T1000 (cell line): ENCODE results near the gene CD1C.
"Not testable (repeated sequence)": the region's sequence is repeated elsewhere in the genome, so short reads cannot be mapped to it uniquely, and the experiment has no call there.

Source experiments
- DNase-seq: peaks from one replicate; lab custom pipeline; 2025; ENCODE audit warnings: mixed read lengths; lab: John Stamatoyannopoulos, UW

CD1C gene

DNA sequence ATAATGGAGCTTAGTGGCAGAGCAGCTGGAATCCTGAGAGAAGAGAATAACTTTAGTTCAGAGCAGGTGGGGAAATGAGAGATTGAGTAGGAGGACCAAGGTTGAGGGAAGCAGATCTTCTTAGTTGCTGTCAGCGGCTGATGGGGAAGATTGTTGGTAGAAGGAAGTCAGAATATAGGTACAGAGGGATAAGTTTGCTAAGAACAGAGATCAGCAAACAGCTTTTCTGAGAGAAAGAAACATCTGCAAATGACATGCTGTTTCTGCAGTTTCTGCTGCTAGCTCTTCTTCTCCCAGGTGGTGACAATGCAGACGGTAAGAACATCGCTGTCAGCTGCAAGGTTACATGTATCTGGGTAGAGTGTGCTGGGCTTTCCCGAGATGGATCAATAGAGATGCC lies at the start of gene CD1C:
TSS of gene CD1C (plus strand) at position 113 of the 400 bp plus-strand sequence. CDS start at position 255, 142 bp downstream.
- DNase-seq, result no peak

DNA sequence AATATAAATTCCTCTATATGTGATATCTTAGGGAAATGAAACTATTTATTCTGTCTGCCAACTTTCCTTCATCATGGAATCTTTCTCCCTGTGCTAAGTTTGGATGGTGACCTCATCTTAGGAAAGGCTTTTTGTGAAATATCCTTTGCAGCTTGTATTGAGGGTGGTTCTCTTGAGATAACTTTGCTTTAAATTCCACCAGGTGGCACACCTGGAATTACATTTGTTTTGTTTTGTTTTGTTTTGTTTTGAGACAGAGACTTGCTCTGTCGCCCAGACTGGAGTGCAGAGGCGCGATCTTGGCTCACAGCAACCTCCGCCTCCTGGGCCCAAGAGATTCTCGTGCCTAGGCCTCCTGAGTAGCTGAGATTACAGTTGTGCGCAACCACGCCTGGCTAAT lies 43.1 kb upstream of the CD1C start:
- no peak for DNase-seq

DNA sequence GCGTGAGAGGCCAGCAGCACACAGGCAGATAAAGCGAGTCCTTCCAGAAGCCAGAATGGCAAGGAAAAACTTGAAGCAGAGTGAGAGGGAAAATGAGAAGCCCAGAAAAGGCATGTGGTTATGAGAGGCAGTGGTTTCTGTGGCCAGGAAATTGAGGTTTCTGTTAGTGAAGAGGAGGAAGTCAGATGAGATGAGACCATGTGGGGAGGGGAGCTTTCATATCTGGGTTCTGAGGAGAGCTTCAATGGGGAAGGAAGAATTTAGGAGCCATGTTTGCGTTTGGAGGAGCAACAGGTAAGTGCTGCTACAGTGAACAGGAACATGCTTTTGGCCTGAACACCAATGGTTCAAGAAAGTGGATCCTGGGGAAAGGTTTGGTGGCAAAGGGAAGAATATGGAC lies 41.6 kb upstream of the CD1C start:
- DNase-seq, result no peak

DNA sequence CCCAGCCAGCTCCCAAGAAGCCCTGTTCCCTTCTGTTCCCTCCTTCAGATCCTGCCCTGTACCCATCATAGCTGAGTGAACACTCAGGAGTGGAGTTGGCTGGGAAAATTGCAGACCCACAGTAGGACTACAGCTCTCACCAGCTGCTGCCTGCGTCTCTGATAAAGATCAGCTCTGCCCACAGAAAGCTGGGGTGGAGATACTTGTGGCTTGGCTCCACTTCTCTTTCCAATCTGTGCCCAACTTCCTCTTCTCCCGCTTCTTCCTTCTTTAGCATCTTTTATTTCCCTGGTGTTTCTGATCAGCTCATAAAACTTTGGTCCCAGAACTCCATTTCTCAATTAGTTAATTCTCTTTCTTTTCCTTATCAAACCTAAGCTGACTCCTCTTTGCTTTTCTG lies 41.0 kb upstream of the CD1C start:
- no peak for DNase-seq

DNA sequence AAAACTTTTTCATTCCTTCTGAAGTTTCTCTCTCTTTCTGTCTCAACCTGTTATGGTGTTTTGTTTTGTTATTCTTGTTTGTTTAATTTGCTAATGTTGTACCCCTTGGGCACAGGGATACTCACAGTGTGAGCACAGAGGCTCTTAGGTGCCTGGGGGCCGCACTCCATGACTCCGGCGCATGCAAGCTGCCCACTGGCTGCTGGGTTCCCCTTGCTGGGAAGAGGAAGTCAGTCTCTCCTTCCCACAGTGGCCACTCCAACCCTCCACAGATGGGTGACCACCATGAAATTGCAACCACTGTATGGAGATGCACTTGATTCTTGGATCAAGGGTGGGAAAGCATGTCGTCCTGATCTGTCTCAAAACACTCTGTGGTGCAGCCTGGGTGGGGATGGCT lies 40.1 kb upstream of the CD1C start:
- DNase-seq, result no peak

DNA sequence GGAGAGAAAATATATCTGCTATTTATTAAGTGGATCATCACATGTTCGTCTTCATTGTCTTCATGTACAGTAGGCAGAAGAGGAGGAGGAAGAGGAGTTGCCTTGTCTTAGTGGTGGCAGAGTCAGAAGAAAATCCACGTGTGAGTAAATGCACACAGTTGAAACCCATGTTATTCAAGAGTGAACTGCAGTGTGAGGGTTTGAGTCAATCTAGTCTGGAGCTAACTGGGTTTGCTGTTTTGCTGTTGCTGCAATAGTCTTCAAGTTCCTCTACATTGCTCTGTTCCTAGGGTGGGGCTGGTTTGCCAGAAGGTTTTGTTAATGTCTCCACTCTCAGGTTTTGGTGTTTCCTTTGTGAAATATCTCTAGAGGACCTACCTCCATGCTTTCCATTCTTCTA lies 38.6 kb upstream of the CD1C start:
- DNase-seq, result no peak

DNA sequence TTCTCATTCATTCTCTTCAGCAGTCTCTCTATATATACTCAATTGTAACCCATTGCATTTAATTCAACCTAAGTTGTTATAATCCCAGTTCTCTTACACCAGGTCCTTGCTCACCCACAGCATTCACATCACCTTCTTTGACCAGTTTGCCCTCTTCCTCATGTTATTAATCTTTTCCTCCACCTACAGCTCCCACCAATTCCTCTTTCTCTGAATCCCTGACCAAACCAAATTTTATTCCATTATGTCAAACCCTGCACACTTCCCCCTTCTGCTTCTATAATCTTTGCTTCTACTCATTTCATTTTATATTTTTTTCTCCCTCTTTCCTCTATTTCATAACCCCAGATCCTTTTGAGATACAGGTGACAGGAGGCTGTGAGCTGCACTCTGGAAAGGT lies 34.1 kb upstream of the CD1C start:
- no peak for DNase-seq

DNA sequence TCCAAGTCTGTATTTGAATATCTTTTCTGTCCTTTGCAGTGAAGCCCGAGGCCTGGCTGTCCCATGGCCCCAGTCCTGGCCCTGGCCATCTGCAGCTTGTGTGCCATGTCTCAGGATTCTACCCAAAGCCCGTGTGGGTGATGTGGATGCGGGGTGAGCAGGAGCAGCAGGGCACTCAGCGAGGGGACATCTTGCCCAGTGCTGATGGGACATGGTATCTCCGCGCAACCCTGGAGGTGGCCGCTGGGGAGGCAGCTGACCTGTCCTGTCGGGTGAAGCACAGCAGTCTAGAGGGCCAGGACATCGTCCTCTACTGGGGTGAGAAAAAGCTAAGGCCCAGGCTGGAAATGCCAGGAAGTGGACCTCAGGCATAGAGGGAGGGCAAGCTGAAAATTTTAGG lies 33.0 kb upstream of the CD1C start:
- DNase-seq, result not testable (repeated sequence)

DNA sequence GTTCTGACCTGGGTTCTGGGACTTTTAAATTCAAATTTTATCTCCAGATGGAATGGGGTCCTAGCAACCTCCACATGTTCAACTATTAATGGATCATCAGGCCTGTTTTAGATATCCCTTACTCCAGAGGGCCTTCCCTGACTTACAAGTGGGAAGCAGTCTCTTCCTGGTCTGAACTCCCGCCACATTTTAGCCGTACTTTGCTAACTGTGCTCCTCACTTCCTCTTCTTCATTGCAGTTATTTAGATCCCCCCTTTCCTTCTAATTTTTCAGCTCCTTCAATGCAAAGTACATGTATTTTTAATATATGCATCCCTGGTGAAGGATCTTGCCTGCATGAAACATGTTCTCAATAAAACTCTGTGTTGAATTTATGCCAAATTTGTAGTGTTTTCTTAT lies 31.8 kb upstream of the CD1C start:
- DNase-seq, result no peak

DNA sequence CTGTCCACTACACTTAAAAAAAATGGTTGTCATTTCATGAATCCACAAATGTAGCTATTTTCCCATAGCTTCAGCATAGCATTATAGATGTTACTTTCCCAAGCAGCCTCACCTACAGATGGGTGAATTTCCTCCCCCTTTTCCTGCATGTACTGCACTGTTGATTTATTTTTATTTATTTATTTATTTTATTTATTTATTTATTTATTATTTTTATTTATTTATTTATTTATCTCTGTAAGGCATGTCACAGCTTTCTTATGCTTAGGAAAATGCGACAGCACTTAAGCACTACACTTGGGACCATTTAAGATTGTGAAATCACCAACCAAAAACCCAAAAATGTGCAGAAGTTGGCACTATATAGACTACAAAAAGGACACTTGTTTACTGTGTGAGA lies 30.6 kb upstream of the CD1C start:
- DNase-seq, result no peak

DNA sequence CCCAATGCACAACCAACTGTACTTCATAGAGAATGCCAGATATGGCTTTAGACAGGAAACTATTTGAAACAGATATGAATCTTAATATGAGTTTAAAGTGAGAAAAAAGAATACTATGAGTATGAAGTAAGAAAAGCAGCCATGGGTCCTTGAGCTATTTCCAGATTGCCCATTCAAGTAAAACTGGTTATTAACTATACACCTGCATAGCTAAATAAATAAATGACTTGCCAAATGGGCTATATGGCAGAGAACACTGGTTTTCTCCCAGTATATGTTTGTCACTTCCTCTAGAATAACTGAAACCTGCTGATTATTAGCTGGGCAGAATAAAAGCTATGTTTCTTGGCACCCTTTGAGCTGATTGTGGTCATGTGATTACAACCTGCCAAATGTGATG lies 17.0 kb upstream of the CD1C start:
- no peak for DNase-seq

DNA sequence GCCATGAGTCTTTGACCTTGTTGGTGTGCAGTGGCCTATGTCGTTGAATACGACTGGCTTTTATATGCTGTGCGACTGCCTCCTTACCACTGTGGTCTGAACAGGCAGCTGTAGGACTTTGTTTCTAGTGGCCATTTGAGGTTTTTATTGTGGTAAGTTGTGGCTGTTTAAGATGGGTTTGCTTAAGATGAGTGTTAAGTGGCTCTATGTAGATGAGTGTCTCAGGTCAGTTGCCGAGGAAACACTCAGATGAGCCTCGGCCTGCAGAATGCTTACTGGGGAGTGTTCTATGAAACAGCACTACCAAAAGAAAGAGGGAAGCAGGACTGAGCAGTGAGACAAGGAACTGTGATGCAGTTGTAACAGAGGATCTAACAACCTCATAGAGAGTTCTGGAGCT lies 14.9 kb upstream of the CD1C start:
- DNase-seq, result no peak

DNA sequence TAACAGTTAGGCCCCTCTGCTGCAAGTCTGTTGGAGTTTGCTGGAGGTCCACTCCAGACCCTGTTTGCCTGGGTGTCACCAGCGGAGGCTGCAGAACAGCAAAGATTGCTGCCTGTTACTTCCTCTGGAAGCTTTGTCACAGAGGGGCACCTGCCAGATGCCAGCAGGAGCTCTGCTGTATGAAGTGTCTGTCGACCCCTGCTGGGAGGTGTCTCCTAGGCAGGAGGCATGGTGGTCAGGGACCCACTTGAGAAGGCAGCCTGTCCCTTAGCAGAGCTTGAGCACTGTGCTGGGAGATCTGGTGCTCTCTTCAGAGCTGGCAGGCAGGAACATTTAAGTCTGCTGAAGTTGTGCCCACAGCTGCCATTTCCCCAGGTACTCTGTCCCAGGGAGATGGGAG lies 7.3 kb upstream of the CD1C start:
- DNase-seq, result not testable (repeated sequence)

DNA sequence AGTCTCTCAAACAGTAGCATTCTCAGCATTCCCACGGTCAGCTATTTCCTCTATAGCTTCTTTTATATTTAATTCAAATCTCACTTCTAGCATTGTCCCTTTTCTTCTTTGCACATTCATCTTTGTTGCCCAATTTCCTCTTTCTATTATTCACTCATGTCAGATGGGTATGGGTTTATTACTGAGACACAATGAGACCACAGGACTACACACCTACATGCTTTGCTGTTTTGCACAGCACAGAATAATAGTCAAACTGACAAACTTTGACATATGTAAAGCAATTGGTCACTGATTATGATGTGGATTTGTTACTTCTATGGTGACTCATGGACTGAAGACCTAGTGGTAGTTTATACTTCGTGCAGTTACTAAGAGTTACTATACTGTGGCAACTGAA lies 5.8 kb upstream of the CD1C start:
- DNase-seq, result no peak

DNA sequence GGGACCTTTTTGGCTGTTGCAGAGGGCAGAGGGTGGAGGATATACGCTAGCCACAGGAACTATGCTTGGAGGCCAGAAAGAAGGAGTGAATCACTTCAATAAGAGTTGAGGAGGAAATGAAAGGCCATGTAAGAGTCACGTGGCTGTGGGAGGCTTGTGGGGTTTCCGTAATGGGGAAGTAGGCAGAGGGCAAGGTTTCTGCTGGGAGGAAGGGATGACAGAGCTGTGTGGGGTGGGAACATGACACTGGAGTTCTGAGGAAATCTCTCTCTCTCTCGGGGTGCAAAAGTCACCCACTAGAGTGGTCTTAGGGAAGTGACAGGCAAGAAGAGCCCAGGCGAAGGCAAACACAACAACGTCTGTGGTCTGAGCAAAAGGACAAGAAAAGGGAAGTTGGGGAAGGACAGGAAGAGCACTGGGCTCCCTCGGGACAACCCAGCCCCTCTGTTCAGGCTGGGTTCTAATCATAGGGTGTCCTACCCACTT lies 3.9 kb upstream of the CD1C start:
- no peak for DNase-seq

DNA sequence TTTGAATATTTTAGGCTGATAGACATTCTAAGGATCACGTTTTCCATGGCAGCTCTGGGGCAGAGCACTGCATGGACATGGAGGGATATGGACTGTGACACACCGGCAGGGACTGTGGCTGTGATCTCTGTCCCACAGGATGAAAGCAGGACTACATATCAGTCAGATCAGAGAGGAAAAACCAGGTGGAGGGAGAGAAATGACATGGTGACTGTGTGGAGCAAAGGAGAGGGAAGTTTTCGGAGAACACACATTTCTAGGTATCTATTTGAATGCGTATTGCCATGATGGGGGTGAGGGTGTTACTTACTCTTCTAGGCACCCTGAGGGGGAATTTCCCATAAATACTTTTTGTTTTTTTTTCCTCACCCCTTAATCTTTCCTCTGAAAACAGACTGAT lies 3.2 kb upstream of the CD1C start:
- DNase-seq, result no peak

DNA sequence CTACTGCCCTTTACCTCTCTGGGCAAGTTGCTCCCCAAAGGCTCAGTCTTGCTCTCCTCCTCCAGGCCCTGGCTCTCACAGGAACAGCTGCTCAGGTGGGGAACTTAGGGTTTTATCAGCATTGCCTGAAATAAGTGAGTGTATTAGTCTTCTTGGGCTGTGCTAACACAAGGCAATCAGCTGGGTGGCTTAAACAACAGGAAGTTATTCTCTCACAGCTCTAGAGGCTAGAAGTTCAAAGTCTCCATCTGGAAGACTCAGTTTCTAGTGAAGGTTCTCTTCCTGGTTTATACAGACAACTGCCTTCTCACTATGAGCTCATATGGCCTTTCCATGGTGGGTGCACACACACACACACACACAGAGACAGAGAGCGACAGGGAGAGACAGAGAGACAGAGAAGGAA lies 2.8 kb upstream of the CD1C start:
- DNase-seq, result no peak

DNA sequence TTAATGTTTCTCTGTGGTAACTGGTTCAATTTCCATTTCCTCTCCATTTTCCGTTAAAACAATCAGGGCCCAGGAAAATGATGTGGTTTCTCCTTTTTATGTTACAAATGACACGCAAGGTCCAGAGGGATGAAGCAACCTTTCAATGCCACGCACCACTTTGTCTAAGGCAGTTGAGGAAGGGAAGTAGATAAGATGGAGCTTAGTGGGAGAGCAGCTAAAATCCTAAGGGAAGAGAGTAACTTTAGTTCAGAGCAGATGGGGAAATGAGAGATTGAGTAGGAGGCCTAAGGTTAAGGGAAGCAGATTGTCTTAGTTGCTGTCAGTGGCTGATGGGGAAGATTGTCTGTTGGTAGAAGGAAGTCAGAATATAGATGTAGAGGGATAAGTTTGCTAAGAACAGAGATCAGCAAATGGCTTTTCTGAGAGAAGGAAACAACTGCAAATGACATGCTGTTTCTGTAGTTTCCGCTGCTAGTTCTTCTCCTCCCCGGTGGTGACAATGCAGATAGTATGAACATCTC lies 660 bp downstream of the CD1C start:
- DNase-seq, result no peak

DNA sequence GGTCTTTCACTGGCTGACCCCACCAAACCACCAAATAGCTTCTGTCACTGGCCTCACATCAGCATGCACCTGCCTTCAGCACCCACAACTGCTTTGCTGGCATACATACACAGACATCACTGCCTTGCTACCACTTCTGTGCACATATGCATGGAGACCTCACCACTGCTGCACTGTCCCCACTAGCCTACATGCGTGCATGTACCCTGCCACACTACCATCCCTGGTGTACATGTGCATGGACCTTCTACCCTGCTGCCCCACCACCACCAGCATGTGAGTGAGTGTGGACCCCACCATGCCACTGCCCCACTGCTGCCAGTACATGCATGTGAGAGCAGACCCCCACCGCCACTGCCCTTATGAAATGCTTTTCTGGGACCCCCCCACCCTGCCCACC lies 6.1 kb downstream of the CD1C start:
- DNase-seq, result no peak

DNA sequence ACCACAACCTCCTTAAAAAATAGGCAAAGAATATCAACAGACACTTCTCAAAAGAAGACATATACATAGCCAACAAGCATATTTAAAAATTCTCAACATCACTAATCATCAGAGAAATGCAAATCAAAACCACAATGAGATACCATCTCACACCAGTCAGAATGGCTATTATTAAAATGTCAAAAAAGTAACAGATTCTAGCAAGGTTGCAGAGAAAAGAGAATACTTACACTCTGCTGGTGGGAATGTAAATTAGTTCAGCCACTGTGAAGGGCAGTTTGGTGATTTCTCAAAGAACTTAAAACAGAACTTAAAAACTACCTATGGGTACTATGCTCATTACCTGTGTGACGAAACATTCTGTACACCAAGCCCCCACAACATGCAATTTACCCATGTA lies 20.9 kb downstream of the CD1C start:
- DNase-seq, result no peak

DNA sequence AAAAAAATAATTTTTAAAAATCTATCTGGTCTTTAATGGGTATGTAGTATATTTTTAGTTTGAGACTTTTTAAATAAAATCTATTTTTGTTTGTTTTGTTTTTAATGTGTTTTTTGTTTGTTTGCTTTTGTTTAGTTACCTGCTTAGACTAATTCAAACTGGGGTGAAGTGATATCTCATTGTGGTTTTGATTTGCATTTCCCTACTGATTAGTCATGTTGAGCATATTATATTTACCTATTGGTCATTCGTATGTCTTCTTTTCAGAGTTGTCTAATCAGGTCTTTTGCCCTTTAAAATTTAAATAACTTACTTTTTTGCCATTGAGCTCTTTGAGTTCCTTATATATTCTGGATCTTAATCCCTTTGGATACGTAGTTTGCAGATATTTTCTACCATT lies 21.3 kb downstream of the CD1C start:
- no peak for DNase-seq

DNA sequence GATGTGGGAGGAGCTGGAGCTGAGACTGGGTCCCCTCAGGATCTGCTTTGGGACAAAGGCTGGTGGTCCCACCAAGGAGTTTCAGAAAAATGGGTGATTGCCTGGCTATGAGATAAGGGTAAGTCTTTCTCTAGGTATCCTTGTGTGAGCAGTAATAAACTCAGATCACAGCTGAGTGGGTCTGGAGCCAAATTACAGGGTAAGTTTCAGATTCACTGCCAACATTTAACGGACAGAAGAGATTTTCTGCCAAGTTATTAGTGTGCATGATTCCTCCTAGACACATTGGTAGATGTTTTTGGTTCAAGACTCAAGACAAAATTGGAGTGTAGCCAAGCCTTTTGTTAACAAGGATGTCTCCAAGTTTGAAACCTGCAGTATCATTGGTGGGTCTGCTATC lies 34.1 kb downstream of the CD1C start:
- DNase-seq, result no peak

DNA sequence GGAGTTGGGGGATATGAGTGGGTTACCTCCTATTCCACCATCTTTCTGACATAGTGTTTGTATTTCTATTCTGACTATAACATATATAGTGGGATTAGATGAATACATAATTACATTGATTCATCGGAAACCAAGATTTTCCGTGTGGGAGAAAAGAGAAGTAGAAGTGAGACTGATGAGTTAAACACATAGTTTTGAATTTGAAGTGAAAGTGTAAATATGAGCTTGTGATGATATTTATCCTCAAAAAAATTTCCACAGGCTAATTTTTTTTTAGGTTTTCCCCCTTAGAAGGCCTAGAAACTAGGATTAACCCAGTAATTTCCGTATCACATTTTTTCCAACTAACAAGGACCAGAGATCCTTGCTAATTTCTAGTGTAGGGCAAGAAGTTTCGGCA lies 34.7 kb downstream of the CD1C start:
- DNase-seq, result no peak

DNA sequence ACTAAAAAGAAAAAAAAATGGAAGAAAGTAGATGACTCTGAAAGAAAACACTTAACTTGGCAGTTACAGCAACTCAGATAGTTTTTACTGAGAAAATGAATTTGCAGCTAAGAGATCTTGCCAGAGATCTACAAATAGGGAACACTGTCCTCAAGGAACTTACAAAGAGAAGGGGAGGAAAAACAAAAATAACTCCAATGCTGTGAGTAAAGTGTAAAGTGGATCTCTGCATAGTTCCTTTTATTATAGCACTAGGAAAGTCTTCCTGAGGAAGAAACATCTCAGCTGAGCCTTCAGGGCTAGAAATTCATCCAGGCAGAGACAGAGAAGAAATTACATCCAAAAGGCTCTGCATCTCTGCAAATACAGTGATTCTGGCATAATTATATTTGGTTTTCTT lies 37.8 kb downstream of the CD1C start:
- no peak for DNase-seq

DNA sequence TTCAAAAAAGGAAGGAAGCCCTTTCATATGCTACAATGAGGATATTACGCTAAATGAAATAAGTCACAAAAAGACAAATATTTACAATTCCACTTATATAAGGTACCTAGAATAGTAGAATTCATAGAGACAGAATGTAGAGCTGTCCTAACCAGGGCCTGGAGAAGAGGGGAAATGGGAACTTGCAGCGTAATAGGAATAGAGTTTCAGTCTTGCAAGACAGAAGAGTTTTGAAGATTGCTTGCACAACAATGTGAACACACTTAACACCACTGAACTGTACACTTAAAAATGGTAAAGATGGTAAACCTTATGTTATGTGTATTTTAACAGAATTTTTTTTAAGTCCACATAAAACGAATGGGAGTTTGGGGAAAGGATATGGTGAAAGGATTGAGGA lies 38.7 kb downstream of the CD1C start:
- DNase-seq, result no peak
